ENCODE results near the gene SLC39A11. TPM values are rescaled to one million over a fixed set of nuclear protein-coding genes. Genes with fewer than 3 reads are reported as not detected.

Gene SLC39A11
- total RNA-seq, 1 experiment from 2014 or later = 46.4 TPM

DNA sequence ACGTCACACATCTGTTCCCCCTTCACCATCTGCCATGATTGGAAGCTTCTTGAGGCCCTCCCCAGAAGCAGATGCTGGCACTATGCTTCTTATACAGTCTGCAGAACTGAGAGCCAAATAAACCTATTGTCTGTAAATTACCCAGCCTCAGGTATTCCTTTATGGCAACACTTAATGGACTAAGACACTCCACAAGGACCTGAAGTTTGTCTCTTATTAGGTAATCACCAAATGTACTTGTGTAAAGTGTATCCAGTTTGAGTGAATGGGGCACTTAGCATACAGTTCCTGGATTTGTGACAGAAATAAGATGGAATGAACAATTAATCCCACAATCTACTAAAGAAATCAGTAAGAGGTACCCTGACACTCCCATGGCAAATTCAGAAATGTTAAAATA is 105.3 kb downstream of the SLC39A11 start:
- no peaks in the 10 kb centered on the region for H3K27me3 ChIP-seq (ENCODE audit: insufficient read depth, low read length)
- intact Hi-C loops (cut with micrococcal nuclease) = loop anchor here (2.0 to 10.0 kb wide), 2 partner anchors 202 to 422 kb away; no protein-coding TSS in a partner anchor
- BruUV-seq (replicated peaks) = no TSS peak
- H4K20me1 ChIP-seq (ENCODE audit: insufficient read depth) = no peaks in the 10 kb centered on the region
- DNase-seq (ENCODE audit: low read depth, low spot score) (no peak), ATAC-seq (no peak)
- TF ChIP-seq ZNF274 (IDR thresholded peaks at IDR 0.05; ENCODE audit: low read depth, low read length) (no peak), YY1 (IDR thresholded peaks at IDR 0.05; ENCODE audit: extremely low read depth, insufficient replicate concordance, low read depth, low read length) (no peak), POLR2AphosphoS5 (IDR thresholded peaks at IDR 0.05; ENCODE audit: low read depth, low read length) (no peak), EGR1 (IDR thresholded peaks at IDR 0.05; ENCODE audit: low read depth) (no peak), ZFX (IDR thresholded peaks at IDR 0.05) (no peak), CBX3 (IDR thresholded peaks at IDR 0.05; ENCODE audit: low read depth) (no peak), SRF (IDR thresholded peaks at IDR 0.05; ENCODE audit: low read depth) (no peak), EZH2phosphoT487 (IDR thresholded peaks at IDR 0.05; ENCODE audit: borderline replicate concordance) (no peak), POLR2A (IDR thresholded peaks at IDR 0.05; ENCODE audit: borderline replicate concordance, extremely low read depth, insufficient read depth, insufficient read length) (no peak), SIN3A (IDR thresholded peaks at IDR 0.05; ENCODE audit: low read depth) (no peak), JUND (IDR thresholded peaks at IDR 0.05) (no peak), TCF7L2 (IDR thresholded peaks at IDR 0.05; ENCODE audit: borderline replicate concordance, extremely low read depth, insufficient read depth, insufficient read length) (no peak), RAD21 (IDR thresholded peaks at IDR 0.05; ENCODE audit: low read depth) (no peak), CEBPB (IDR thresholded peaks at IDR 0.05; ENCODE audit: low read depth) (no peak), ELF1 (IDR thresholded peaks at IDR 0.05; ENCODE audit: borderline replicate concordance, low read depth) (no peak), EZH2 (IDR thresholded peaks at IDR 0.05) (no peak)
- TF ChIP-seq, protein P1, sequence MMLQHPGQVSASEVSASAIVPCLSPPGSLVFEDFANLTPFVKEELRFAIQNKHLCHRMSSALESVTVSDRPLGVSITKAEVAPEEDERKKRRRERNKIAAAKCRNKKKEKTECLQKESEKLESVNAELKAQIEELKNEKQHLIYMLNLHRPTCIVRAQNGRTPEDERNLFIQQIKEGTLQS (IDR thresholded peaks at IDR 0.05) = no peak
- TF ChIP-seq, protein P2, sequence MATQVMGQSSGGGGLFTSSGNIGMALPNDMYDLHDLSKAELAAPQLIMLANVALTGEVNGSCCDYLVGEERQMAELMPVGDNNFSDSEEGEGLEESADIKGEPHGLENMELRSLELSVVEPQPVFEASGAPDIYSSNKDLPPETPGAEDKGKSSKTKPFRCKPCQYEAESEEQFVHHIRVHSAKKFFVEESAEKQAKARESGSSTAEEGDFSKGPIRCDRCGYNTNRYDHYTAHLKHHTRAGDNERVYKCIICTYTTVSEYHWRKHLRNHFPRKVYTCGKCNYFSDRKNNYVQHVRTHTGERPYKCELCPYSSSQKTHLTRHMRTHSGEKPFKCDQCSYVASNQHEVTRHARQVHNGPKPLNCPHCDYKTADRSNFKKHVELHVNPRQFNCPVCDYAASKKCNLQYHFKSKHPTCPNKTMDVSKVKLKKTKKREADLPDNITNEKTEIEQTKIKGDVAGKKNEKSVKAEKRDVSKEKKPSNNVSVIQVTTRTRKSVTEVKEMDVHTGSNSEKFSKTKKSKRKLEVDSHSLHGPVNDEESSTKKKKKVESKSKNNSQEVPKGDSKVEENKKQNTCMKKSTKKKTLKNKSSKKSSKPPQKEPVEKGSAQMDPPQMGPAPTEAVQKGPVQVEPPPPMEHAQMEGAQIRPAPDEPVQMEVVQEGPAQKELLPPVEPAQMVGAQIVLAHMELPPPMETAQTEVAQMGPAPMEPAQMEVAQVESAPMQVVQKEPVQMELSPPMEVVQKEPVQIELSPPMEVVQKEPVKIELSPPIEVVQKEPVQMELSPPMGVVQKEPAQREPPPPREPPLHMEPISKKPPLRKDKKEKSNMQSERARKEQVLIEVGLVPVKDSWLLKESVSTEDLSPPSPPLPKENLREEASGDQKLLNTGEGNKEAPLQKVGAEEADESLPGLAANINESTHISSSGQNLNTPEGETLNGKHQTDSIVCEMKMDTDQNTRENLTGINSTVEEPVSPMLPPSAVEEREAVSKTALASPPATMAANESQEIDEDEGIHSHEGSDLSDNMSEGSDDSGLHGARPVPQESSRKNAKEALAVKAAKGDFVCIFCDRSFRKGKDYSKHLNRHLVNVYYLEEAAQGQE (IDR thresholded peaks at IDR 0.05; ENCODE audit: low read depth) = no peak
- TF ChIP-seq, protein P3, sequence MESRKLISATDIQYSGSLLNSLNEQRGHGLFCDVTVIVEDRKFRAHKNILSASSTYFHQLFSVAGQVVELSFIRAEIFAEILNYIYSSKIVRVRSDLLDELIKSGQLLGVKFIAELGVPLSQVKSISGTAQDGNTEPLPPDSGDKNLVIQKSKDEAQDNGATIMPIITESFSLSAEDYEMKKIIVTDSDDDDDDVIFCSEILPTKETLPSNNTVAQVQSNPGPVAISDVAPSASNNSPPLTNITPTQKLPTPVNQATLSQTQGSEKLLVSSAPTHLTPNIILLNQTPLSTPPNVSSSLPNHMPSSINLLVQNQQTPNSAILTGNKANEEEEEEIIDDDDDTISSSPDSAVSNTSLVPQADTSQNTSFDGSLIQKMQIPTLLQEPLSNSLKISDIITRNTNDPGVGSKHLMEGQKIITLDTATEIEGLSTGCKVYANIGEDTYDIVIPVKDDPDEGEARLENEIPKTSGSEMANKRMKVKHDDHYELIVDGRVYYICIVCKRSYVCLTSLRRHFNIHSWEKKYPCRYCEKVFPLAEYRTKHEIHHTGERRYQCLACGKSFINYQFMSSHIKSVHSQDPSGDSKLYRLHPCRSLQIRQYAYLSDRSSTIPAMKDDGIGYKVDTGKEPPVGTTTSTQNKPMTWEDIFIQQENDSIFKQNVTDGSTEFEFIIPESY (IDR thresholded peaks at IDR 0.05; ENCODE audit: extremely low read depth, insufficient replicate concordance, low read length) = no peak
- H3K9me2 ChIP-seq (ENCODE audit: insufficient read depth) = no peaks in the 10 kb centered on the region
- peaks cover 5% of the 10 kb centered on the region; the same call in 1 of the 2 replicates for H3K79me2 ChIP-seq (ENCODE audit: insufficient read depth, low read length)
- no peaks in the 10 kb centered on the region for H3K9me3 ChIP-seq (ENCODE audit: control insufficient read depth in 1 of 2, insufficient read depth in 1 of 2, low read depth in 1 of 2, low read length in 2 of 2)
- H3K27ac ChIP-seq (ENCODE audit: low read depth, low read length) = no peak overlapping the region
- peaks cover 31 to 35% of the 10 kb centered on the region in 2 experiments for H3K4me1 ChIP-seq (ENCODE audit: control insufficient read depth in 1 of 2, insufficient read depth in 2 of 2, low read length in 2 of 2)
- RAD21 ChIA-PET (ENCODE audit: low non-redundant PET in 1 of 2, low total read pairs in 2 of 2, uncharacterized antibody in 2 of 2, unreplicated experiment in 2 of 2) = interaction anchor here in 1 of 2 experiments (1.2 kb wide), 1 partner anchor 431 kb away, joined by 3 read pairs; no protein-coding TSS in a partner anchor
- no peak overlapping the region for H3K4me2 ChIP-seq (ENCODE audit: low read length)
- H2AFZ ChIP-seq (ENCODE audit: low read depth, low read length, poor library complexity, severe bottlenecking) = no peak overlapping the region
- H3K9ac ChIP-seq (ENCODE audit: low read length) = no peak overlapping the region
- H3K4me3 ChIP-seq (replicated peaks in 1 of 2; ENCODE audit: low read depth in 1 of 2, low read length in 2 of 2) = no peak overlapping the region
- H3K36me3 ChIP-seq (ENCODE audit: control insufficient read depth in 1 of 2, insufficient read depth in 2 of 2, low read length in 2 of 2) = no peaks in the 10 kb centered on the region
- CTCF ChIA-PET = interaction anchor here (1.9 to 2.9 kb wide), 4 partner anchors 10 to 203 kb away, joined by 20 to 43 read pairs (median 34); no protein-coding TSS in a partner anchor
- POLR2A ChIA-PET = no interaction called here
